HFFc6 (cell line): ENCODE measurements around the gene ERCC6L2. TPM values are rescaled to one million over a fixed set of nuclear protein-coding genes. Genes with fewer than 3 reads are reported as not detected.

Experiments used
- DNase-seq: peaks from one replicate; pipeline ENCODE4 v3.0.0-alpha.2; 2018
- H3K27ac Mint-ChIP-seq: 2 replicates; pipeline ENCODE4 v1.8.0; 2020; ENCODE audit warnings: mild to moderate bottlenecking, mixed read lengths
- H3K27me3 Mint-ChIP-seq: 2 replicates; pipeline ENCODE4 v1.8.0; 2021; ENCODE audit warnings: mild to moderate bottlenecking, moderate library complexity, mixed read lengths; ENCODE audit not compliant: insufficient read depth
- H3K36me3 Mint-ChIP-seq: 2 replicates; pipeline ENCODE4 v1.8.0; 2021; ENCODE audit warnings: low read depth, mixed read lengths
- H3K4me1 Mint-ChIP-seq: 2 replicates; pipeline ENCODE4 v1.8.0; 2020; ENCODE audit warnings: low read depth, mixed read lengths
- H3K4me3 Mint-ChIP-seq: 2 replicates; pipeline ENCODE4 v1.8.0; 2020; ENCODE audit warnings: mild to moderate bottlenecking, moderate library complexity, mixed read lengths
- H3K9me3 Mint-ChIP-seq: 2 replicates; pipeline ENCODE4 v1.8.0; 2020; ENCODE audit warnings: mild to moderate bottlenecking, mixed read lengths
- CTCF ChIP-seq: fragments of 200-600 bp; sonication (generic); IDR thresholded peaks from 2 replicates; pipeline ENCODE4 v1.5.0; 2021; ENCODE audit warnings: antibody characterized with exemption, mild to moderate bottlenecking
- total RNA-seq, 6 experiments: library from RNA; stranded (reverse); fragmentation: NEBNext Ultra II Directional; extraction: Animal tissue kit (Norgen Biotek cat#: 25700); gene quantifications; 2 replicates in 1 of 6; 3 replicates in 5 of 6; pipeline ENCODE4 v1.2.3, GENCODE V29; 2021

ERCC6L2 gene
- total RNA-seq, 6 experiments from 2014 or later = 26.2 to 31.4 (median 29.7) TPM

DNA sequence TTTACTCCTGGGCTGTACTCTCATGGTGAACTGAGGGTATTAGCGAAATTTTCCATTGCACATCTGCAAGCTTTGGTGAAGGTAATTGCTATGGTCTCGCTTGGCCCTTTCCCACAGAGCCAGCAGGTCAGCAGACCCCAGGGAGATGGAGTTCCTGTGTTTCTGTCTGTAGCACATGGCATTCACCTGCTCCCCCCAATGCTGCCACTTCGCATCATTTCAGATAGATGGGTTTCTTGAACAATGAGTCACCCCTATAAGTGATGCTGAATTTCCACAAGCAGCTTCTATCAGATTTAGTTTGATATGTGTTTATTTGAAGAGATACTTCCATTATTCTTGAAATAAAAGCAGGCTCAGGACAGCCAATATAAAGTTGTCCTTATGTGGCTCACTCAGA, 117.8 kb downstream of the ERCC6L2 start:
- Mint-ChIP-seq H3K9me3 (no peaks in the 10 kb centered on the region), H3K4me1 (no peaks in the 10 kb centered on the region), H3K27me3 (no peaks in the 10 kb centered on the region), H3K4me3 (no peak overlapping the region), H3K36me3 (no peaks in the 10 kb centered on the region; the same call in none of the 2 replicates), H3K27ac (no peak overlapping the region)
- TF ChIP-seq CTCF = no peak
- no peak for DNase-seq

- Mint-ChIP-seq H3K9me3 (peaks cover 3% of the 10 kb centered on the region; the same call in 1 of the 2 replicates), H3K4me1 (no peaks in the 10 kb centered on the region), H3K4me3 (no peak overlapping the region), H3K36me3 (peaks cover 5% of the 10 kb centered on the region), H3K27me3 (no peaks in the 10 kb centered on the region), H3K27ac (no peak overlapping the region)
- TF ChIP-seq CTCF = no peak
- no peak for DNase-seq
These were observed 123.9 kb downstream of the ERCC6L2 start for GRCh38 chr9:95999390-95999789.

DNA sequence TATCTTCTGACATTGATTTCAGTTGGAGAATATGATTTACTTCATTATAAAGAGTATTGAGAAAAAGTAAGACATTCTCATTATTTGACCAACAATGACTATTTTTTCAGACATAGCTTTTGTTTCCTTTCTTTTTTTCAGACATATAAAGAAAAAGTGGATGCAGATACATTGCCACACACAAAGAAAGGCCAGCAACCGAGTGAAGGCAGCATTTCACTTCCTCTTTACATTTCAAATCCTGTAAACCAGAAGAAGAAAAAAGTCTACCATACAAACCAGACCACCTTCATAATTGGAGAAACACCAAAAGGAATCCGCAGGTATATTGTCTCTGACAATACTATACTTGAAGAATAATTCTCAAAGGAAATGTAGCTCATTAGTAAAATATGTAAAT, 128.9 kb downstream of the ERCC6L2 start:
- H3K9me3 Mint-ChIP-seq = peaks cover 3% of the 10 kb centered on the region; the same call in 1 of the 2 replicates

GRCh38 chr9:96006296-96006879, 130.9 kb downstream of the ERCC6L2 start:
- no peaks in the 10 kb centered on the region for H3K4me1 Mint-ChIP-seq
- peaks cover 3% of the 10 kb centered on the region; the same call in 1 of the 2 replicates for H3K9me3 Mint-ChIP-seq
- TF ChIP-seq CTCF = no peak
- DNase-seq = no peak
- no peaks in the 10 kb centered on the region for H3K27me3 Mint-ChIP-seq
- no peak overlapping the region for H3K4me3 Mint-ChIP-seq
- H3K36me3 Mint-ChIP-seq = peaks cover 11% of the 10 kb centered on the region; the same call in 1 of the 2 replicates
- H3K27ac Mint-ChIP-seq = no peak overlapping the region

More for the DNA sequence above, 128.9 kb downstream of the ERCC6L2 start:
- TF ChIP-seq CTCF = no peak
- no peak for DNase-seq
- Mint-ChIP-seq H3K4me1 (no peaks in the 10 kb centered on the region), H3K4me3 (no peak overlapping the region), H3K36me3 (peaks cover 9% of the 10 kb centered on the region; the same call in 1 of the 2 replicates), H3K27ac (no peak overlapping the region), H3K27me3 (no peaks in the 10 kb centered on the region)

- TF ChIP-seq CTCF = no peak
- peaks cover 3% of the 10 kb centered on the region; the same call in 1 of the 2 replicates for H3K9me3 Mint-ChIP-seq
- peaks cover 14% of the 10 kb centered on the region; the same call in 1 of the 2 replicates for H3K36me3 Mint-ChIP-seq
- H3K4me3 Mint-ChIP-seq = no peak overlapping the region
- H3K4me1 Mint-ChIP-seq = no peaks in the 10 kb centered on the region
- H3K27ac Mint-ChIP-seq = no peak overlapping the region
- peak; percentile 46 for DNase-seq
- H3K27me3 Mint-ChIP-seq = no peaks in the 10 kb centered on the region
These were observed 131.5 kb downstream of the ERCC6L2 start for GRCh38 chr9:96006961-96007360.
